NCI-H1417 treated with DMSO at 0.1 percent for 48 hours (cell line): Measurements from ENCODE around the gene DPYD.

Source experiments
- DNase-seq: peaks from one replicate; lab custom pipeline; 2025; lab: John Stamatoyannopoulos, UW

The DPYD gene

DNA sequence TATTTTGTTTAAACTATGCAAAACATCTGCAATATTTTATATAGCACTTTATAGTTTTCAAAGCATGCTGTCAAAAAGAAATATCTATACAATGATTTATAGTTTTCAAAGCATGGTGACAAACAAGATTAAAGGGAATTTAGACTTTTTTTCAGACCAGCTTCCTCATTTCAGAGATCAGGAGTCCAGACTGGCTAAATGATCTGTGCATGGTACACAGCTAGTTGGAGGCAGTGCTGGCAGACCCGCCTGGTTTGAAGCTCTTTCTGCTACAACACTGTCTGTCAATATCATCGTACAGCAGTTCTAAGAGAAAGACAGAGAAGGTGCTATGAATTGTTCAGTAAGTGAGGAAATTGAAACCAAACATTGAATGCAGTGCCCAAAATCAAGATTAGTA, 720.2 kb downstream of the DPYD start:
- DNase-seq = no peak

DNA sequence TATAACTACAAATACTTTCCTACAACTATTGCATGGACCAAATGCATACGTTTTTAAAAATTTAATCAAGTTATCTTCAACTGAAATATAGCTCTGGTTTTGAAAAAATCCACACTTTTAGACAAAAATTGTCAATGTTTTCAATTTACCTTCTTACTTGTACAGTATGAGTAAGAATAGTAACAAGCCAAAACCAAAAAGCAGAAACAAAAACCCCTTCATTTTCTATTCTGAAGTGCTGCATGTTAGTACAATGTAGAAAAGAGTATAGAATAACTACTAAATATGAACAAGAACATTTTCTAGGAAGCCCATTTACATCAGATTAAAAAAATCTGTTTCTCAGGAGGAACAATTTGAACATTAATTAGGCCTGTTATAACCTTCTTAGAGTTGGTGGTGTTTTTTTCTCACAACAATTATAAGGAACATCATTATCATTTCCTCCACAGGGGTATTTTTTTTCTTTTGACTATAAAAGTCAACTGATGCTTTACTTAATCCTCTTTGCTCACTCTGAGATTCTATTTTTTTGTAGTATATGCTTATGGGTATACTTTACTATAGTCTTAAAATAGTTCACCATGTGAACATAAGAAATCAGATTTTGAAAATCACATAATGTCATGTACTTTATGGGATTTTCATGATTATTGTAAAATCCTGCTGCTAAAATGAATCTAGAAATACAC, 723.9 kb downstream of the DPYD start:
- no peak for DNase-seq

DNA sequence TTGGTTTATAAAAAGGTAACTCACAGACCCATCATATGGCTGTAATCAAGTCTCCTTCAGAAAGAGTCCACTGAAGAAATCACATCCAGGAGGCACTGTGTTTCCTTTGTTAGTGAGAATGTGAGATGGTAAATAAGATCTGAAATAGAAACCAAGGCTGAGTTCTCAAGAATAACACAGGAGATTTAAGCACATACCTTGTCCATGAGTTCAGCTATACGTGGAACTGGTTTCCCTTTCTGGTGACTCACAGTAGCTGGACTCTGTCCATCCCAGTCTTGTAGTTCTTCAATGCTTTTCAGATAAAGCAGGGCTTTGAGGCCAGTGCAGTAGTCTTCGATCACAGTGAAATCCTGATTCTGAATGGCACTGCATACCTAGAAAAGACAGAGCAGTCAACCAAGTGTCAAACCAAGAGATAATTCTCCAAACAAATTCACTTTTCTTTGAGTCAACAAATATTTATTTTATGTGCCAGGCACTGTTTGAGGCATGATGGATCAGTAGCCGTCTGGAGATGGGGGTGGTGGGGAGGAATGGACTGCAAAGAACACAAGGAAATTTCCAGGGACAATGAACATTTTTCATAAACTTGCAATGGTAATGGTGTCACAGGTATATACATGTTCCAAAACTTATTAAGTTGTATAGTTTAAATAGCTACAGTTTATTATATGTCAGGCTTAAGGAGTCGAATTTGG, 727.8 kb downstream of the DPYD start:
- DNase-seq = no peak

DNA sequence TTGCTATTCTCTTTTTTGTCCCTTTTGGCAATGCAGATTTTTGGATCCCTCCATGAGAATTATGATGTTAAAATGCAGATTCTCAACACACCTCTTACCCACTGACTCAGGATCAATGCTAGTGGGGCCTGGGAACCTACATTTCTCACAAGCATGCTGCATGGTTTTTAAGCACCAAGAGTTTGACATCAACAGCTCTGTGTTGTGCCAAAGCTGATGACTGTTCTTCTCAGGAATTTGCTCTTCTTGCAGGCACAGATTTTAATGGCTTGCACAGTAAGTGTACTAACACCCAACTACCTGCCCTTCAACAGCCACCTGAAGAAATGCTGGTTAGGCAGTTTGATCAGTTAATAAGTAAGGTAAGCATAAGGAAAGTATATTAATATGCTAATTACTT, 730.5 kb downstream of the DPYD start:
- no peak for DNase-seq

DNA sequence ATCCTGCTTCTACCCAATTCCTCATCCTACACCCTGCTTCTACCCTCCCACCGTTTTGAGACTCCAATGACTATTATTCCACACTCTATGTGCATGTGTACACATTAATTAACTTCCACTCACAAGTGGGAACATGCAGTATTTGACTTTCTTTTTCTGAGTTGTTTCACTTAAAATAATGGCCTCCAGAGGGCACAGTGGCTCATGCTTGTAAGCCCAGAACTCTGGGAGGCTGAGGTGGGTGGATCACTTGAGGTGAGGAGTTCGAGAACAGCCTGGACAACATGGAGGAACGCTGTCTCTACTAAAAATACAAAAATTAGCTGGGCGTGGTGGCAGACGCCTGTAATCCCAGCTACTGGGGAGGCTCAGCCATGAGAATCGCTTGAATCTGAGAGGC, 734.5 kb downstream of the DPYD start:
- DNase-seq = no peak

DNA sequence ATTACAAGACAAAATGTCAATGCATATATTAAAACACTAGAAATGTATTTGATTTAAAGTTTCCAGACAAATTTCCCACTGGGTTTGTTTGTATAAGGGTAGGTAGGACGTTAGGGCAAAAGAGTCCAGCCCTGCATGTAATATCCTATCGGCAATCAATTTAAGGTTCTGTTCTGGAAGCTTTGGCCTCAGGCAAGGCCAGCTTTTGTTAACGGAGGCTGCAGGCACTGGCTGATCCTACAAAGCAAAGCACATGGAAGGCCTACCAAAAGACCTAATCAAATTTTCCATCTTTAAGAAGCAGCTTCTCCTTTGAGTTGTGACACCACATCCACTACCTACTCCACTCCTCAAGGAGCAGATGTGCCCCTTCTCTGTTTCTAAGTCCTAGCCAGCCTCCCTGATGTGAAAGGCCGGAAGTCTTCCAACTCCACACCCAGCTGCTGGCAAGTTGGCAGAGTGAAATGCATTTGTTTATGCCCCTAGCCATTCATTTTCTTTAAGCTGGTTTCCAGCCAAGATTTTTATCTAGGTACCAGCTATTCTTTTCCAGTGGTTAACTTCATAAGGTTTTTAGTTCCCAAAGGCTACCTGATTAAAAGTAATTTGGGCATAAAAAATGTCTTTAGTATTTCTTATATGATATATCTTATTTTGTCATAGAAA, 746.7 kb downstream of the DPYD start:
- DNase-seq = no peak

DNA sequence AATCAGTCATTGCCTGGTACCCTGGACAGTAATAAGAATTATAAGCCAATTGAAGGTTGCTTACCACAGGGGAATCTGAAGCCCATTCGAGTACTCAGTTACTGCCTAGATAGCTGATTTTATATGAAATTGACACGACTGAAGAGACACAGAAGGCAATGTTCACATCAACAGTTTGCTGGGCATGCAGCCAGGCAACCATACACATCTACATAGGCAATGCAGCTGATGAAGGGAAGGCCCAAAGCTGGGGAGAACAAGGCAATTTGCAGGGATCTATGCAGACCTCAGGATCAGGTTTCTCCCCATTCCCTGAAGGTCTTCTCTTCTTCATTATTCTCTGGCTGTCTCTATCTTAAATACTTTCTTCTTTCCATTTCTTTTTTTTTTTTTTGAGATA, 750.5 kb downstream of the DPYD start:
- DNase-seq = no peak

DNA sequence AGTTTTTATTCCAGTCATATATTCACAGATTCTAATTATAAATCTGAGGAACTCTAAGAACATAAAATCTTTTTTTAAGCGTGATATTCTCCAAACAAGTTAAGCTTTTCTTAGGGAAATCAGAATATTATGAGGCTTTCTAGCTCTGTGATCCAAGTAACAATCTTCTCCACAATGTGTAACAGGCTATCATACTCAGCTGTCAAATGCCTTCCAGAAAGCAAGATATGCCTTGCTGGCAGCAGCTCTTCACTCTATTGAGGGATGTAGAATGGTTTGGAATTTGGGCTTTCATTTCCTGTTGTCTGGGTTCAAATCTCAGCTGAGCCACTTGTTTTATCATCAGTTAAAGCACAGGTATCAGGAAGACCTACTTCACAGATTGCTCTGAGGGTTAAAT, 752.8 kb downstream of the DPYD start:
- DNase-seq = no peak

DNA sequence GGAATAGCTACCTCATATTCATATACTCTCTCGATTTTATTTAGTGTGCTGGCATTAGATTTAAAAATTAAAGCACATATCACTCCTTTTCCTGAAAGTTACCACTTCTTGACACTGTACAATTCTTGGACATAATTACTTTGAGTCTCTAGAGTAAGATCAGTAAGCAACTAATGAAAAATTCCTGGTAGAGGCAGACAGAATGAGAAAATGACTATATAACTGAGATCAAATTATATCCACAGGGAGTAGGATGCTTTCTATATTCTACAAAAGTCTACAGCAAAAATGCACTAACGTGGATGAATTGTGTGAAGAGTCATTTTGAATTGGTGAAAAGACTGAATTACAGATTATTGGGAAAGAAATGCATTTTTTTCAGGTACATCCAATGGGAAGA, 753.6 kb downstream of the DPYD start:
- DNase-seq = no peak

DNA sequence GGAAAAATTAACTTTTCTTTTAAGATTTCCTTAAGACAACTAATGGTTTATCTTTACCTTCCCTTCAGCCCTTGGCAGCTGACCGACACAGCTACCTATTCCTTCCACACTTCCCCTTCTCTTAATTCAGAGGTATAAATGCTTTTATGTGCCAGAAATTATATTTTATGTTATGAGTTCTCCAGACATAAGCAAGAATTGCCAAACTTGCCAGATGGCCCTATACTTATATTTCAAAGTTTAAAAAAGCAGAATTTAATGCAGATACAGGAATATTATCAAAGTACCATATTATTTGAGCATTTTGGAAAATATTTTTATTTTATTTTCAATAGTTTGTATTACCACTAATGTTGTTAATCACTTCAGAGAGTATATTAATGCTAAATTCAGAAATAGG, 754.2 kb downstream of the DPYD start:
- no peak for DNase-seq

DNA sequence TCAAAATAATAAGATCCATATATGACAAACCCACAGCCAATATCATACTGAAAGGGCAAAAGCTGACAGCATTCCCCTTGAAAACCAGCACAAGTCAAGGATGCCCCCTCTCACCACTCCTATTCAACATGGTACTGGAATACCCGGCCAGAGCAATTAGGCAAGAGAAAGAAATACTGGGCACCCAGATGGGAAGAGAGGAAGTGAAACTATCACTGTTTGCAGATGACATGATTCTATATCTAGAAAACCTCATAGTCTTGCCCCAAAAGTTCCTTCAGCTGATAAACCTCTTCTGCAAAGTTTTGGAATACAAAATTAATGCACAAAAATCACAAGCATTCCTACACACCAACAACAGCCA, 756.6 kb downstream of the DPYD start:
- no peak for DNase-seq

DNA sequence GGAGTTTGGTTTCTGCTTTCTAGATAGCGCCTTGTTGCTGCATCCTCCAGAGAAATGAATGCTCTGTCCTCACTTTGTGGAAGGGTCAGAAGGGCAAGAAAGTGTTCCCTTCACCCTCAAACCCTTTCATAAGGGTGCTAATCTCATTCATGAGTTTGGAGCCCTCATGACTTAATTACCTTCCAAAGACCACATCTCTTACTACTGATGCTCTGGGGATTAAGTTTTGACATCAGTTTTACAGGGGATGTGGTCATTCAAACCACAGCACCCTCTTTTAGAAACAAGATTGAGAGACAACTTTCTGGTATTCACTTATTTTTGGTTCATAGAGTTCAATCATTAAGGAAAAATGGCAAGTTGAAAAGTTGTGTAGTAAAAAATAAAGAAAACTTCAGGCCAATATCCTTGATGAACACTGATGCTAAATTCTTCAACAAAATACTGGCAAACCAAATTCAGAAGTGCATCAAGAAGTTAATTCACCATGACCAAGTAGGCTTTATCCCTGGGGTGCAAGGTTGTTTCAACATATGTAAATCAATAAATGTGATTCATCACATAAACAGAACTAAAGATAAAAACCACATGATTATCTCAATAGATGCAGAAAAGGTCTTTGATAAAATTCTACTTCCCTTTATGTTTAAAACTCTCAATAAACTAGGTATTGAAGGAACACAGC, 757.1 kb downstream of the DPYD start:
- DNase-seq = no peak

DNA sequence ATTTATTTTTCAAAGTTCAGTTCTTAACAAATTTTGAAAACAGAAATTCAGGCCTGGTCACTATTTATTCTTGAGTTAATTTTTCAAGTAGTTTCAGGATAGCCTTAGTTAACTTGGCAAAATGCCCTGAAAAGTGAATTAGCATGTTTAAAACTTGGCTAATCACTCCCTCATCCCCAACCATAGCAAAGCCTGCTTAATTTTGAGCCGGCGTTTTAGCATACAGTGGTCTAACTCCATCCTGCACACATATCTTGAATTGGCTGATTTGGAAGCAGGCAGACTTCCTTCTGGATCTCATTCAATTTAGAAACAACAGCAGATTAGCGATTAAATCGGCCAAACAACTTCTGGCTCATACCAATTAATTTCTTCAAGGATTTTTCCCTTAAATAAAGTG, 760.0 kb downstream of the DPYD start:
- DNase-seq = no peak

DNA sequence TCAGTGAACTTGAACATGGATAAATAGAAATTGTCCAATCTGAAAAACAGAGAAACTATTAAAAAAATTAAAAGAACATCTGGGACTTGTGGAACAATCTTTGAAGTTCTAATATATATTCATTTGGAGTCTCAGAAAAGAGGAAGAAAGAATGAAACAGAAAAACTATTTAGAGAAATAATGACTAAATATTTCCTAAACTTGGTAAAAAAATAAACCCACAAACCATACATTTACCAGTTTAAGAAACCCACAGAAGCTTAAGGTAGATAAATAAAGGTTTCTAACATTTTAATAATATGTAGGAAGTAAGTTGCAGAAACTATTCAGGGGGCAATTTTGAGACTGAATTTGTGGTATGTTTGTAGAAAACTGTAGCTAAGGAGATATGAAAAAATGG, 761.5 kb downstream of the DPYD start:
- no peak for DNase-seq

DNA sequence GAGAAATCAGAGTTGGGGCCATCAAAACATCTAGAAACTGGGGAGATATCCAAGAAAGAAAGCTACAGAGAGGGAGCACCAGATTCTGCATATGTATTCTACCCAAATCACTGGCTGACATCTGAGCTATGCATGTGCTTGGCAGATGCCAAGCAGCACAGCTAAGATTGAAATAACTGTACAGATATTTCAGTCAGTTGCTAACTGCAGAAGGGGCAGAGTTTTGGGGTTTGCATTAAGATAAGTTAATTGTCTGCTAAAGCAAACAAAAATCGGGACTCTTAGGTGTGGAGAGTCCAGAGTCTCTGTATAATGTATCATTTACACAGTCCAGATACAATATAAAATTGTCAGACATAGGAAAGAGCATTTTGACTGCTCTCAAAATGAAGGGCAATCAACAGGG, 762.1 kb downstream of the DPYD start:
- no peak for DNase-seq

DNA sequence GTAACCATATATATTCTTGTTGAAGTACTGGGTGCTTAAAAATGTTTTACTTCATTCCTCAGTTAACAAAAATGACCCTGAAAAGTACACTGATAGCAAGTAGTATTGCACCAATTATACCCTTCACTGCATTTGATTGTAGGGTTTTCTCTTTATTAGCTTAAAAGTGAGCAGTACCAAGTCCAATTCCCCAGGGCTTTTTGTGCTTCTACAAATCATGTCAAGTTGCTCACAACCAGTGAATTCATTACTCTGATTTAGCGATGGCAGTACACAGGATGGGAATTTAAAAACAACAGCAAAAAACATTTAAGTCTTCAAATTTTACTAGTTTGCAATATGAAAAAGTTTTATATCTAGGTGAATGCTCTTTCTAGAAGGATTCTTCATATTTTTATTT, 762.8 kb downstream of the DPYD start:
- DNase-seq = no peak

DNA sequence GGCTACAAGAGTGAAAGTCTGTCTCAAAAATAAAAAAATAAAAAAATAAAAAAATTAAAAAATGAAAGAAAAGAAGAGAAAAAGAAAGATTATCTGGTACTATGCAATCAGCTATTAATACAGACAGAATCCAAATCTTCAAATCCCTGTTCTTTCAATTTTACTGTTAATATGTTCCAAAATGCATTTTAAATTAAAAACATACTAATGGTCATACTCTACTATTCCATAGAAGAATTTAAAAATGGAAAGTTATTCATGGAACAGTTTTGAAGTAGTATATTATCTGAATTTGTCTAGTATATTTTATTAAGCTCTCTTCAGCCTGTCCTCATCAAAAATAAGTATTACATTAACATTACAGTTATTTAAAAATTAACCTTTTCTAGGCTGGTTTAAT, 769.2 kb downstream of the DPYD start:
- DNase-seq = no peak

DNA sequence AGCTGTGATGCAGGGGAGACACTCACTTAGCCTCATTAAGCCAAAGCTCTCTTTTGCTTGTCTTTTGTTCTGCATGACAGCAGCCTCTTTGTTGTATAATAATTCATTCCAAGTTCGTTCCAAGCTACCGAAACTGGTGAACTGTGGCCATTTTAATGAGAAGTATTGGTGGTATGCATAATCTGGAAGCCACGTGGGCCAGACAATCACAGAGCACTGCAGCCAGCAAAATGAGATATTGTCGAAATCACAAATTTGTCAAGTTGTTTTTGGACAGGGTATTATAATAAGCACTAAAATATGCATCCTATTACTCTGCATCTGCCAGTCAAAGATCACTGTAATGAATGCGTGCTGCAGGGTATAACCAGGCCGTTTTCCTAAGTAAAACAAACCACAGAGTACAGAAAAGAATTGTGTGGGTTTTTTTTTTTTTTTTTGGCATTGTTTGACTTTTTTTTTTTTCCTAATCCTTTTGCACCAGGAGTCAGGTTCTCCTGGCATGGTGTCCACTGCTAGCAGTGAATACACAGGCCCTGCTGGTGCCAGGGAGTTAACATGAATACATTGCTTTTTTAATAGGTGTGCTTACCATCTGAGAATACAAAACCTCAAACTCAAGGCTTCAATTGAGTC, 775.4 kb downstream of the DPYD start:
- no peak for DNase-seq

DNA sequence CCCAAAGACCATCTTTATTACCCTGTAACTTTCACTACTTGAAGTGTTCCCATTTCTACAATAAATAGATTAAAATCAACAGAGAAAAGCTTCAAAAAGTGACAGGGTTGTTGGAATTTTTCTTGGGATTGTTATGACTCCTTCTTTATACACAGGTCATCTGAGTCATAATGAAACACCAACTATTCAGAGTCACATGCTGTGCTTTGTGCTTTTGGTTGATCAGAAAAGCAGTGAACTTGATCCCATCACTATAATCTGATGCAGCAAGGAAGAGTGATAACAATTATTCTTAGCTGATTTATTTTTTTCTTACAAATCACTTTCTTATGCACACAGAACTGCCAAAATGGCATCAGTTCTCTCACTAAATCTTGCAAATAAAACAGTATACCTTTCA, 776.3 kb downstream of the DPYD start:
- DNase-seq = no peak

DNA sequence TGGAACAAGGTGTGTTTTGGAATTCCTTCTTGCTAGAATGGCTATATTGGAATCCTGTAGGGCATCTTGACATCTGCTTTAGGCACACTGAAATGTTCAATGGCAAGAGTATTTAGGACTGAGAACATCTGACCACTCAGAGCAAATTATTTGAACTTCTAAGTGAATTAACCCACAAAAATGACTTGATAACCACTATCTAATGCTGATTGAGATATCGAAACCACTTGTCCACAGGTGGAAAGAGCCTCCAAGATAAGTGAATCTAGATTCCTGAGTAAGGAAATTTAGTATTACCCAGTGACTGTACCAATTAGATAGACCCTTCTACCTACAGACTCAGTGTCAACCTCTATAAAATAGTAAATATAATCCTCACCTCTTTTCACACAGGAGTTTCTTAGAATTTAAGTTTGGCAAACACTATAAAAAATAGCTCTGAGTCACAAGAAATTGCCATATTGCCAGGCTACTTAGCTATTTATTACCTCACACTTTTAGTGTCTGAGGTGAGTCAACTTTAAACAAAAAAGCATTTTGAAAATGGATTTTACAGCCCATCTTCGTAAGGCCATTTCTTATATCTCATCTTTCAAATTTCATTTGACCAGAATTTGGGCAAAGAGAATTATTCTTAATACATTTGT, 777.5 kb downstream of the DPYD start:
- DNase-seq = no peak

DNA sequence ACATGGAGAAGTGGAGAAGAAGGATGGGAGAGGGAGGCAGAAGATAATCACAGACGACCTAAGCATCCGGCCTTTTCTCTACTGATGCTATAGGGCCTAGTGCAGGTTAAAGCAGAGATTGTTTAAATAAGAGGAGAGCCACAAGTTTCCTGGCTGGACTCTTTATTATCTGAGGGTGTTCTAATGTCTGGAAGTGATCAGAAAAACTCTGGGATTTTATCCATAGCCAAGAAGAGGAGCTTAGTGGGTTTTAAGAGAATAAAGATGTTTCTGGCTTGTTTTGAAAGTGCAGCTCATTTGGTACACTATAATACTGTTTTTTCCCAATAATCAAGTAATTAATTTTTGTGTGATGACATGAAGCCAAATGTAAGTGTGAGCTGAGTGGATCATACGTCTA, 780.2 kb downstream of the DPYD start:
- no peak for DNase-seq

DNA sequence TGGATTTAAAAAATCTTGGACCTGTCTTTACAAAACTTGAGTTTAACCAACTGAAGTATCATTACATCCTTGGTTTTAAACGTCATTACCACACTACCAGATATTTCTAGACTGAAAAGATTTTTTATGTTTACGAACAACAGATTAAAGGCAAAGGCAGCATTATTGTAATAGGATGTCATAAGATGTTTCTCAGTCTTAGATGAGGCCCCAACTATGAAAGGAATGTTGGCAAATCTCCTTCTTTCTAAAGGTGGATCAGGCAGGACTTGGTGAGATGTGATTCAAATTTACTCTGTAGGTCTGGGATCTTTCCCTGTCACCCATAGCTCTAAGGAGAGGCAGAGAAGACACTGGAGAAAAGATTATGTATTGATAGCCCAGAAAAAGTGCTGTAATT, 781.3 kb downstream of the DPYD start:
- no peak for DNase-seq
